NCI-H1436 treated with DMSO at 0.1 percent for 48 hours (cell line): ENCODE data around the gene CACNB4.
A peak's percentile ranks its signal among the peaks of the same experiment; 100 is the strongest.

Experiments used
- DNase-seq: peaks from one replicate; lab custom pipeline; 2025; lab: John Stamatoyannopoulos, UW

CACNB4 gene

GRCh38 chr2:151853070-151853758 lies 245.6 kb downstream of the CACNB4 start:
- DNase-seq, result no peak

- no peak for DNase-seq
Measured at GRCh38 chr2:151852260-151853069, 246.4 kb downstream of the CACNB4 start.

GRCh38 chr2:151851761-151852160 lies 247.1 kb downstream of the CACNB4 start:
- DNase-seq, result no peak

DNA sequence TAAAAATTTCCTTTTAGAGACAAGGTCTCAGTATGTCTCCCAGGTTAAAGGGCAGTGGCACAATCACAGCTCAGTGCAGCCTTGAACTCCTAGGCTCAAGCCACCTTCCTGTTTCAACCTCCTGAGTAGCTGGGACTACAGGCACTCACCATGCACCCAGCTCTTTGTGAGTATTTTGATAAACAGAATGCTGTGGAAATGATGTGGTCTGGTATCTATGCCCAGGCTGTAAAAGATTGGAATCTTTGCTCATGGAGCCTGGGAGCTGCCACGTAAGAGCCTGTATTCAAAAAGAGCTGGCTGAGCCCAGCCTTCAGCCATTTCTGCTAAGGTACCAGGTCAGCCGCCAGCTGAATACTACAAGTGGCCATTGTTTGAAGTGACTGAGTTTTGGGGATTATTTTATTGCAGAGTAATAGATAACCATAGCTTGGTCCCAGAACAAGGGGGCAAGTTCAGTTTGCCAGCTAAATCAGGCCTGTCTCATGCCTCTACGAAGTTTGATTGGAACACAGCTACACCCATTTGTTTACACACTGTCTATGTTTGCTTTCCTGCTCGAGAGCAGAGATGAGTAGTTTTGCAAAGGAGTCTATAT lies 249.3 kb downstream of the CACNB4 start:
- DNase-seq, result no peak

GRCh38 chr2:151845884-151846283 lies 253.0 kb downstream of the CACNB4 start:
- DNase-seq, result no peak

DNA sequence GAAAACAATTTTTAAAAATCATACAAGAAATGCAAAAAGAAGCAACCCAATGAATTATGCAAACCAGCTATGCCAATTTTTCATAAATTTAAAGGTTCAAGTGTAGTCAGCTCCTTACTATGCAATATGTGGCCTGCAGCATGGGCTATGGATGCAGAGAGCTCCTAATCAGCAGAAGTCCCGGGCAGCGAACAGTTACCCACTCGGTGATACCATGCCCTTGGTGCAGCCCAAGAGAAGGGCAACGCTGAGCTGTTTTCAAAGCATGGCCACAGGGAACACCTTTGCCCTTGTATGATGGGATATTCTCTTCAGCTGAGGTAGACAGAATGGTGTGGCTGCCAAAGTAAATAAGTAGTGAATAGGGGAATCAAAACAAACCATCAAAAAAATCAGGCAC lies 253.4 kb downstream of the CACNB4 start:
- no peak for DNase-seq

DNA sequence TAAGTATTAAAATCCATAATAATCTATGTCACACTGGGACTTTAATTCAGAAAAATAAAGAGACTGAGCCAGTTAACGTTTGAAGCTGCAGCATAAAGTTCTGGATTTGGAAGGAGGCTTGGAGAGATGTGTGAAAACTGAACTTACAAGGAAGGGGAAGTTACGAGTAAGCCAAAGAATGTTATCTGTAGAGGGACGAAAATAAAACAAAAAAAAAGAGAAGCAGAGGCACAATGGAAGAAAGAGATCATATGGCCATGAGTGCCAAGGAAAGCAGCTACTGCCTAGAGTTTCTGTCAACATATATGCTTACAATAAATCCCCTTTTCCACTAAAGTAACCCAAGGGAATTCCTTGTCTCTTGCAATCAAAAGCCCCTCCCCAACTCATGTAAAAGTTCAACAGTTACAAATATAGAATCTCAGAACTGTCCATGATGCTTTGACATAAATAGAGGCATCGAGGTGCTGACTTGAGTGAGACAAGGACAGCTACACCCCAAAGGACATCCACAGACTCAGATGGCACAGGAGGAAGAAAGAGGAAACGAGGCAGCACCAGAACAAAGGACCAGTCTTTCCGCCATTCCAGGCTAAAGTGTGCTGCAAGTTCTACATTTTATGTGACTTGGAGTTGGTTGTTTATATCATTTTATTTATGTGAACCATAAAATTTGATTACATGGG lies 254.5 kb downstream of the CACNB4 start:
- no peak for DNase-seq

DNA sequence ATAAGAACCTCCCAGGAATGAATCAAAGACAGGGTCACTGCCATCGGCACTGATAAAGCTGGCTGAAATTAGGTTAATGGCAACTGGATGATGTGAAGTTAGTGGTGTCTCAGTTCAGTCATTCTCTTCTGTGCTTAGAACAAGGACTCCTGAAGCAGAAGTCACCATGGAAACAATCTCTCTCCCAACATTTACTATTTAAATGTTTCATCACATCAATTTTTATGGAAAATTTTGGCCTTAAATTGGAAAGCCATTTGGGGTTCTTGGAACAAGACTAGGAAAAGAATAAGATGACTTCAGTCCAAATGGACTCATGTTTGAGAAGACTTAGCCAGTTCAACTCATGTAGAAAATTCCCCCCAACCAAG lies 255.2 kb downstream of the CACNB4 start:
- DNase-seq, result no peak

DNA sequence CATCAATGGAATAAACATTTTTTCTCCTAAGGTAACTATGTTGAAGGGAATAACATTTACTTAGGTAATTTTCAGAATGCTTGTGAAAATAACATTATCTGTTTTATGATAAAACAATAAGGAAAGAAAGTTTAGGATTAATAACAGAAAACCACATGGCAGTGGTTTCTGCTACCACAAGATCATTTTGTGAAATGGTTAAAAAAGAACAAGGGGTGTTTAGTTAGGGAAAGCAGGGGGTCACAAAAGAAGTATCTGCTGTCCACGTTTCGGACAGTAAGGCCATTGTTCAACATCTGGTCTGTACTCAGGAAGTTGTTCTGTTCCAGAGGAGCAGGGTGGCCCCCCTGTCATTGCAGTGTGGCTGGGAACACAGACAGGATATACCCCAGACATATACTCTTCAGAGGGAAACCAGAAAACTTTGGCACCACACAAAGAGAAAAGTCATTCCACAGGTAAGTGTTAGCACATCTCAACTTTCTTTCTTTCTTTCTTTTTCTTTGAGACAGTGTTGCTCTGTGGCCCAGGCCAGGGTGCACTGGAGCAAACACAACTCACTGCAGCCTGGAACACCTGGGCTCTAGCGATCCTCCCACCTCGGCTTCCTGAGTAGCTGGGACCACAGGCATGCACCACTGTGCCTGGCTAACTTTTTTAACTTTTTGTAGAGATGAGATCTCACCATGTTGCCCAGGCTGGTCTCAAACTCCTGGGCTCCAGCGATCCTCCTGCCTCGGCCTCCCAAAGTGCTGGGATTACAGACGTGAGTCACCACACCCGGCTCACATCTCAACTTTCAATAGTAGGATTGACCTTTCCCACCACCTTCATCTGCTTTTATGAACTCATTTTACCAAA lies 255.8 kb downstream of the CACNB4 start:
- DNase-seq, result no peak

- DNase-seq, result no peak
Measured at GRCh38 chr2:151841047-151841424, 257.8 kb downstream of the CACNB4 start.

- DNase-seq, result no peak
Measured at GRCh38 chr2:151840216-151841046, 258.4 kb downstream of the CACNB4 start.

DNA sequence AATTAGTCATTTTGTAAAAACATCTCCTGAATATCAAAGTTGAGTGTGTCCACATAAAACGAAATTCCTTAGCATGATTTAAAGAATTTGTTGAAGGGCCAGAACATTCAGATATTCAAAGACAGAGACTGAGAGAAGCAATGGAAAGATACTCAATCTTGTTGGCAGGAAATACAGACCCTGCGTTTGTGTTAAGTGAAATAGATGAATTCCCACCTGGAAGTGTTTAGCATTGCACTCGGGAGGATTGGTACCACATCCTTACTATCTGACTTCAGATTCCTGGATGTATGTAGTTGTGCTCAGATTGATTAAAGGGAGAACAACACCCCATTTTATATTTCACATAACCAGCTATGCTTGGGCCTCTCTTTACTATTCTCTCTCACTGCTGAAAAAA lies 260.9 kb downstream of the CACNB4 start:
- no peak for DNase-seq

- DNase-seq, result no peak
Measured at GRCh38 chr2:151833984-151834383, 264.9 kb downstream of the CACNB4 start.

GRCh38 chr2:151830961-151831360 lies 267.9 kb downstream of the CACNB4 start:
- DNase-seq, result no peak

GRCh38 chr2:151828890-151829324 lies 269.9 kb downstream of the CACNB4 start:
- no peak for DNase-seq

- DNase-seq, result peak; percentile 45
Measured at GRCh38 chr2:151828143-151828889, 270.5 kb downstream of the CACNB4 start, which contains the start of gene ARL5A. Gene ARL5A, minus strand, starts transcription at chr2:151828421. Its CDS starts 245 bp downstream, at chr2:151828176.

DNA sequence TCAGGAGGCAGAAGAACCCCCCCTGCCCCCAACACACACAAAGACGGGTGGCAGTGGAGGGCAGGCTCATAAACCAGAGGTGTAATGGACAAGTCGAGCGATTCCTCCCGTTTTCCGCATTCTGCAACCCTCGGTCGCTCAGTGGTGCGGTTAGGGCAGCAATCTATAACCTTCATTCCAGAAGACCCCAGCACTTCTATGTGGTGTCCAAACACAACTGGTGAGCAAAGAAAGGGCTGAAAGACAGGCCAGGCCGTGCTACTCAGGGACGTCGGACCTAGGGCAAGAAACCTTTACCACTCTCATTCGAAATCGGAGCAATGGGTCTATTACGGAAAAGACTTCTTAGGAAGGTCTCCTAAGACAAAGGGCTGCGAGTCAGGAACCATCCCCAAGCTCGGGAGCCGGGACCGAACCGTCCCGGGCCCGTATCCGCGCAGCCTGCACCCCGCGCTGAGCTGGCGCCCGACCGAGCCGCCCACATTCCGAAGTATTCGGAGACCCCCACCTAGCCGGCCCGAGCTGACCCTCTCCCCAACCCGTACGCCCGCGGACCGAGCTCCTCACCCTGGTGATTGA lies 271.2 kb downstream of the CACNB4 start:
- no peak for DNase-seq

GRCh38 chr2:151826737-151827157 lies 272.1 kb downstream of the CACNB4 start:
- no peak for DNase-seq

GRCh38 chr2:151824886-151825285 lies 274.0 kb downstream of the CACNB4 start:
- DNase-seq, result no peak
